H1 (cell line): ENCODE results near the gene SPATS2. TPM values are rescaled to one million over a fixed set of nuclear protein-coding genes. Genes with fewer than 3 reads are reported as not detected.

Experiments used
- CTCF ChIA-PET: fragments of 300-600 bp; sonication (Branson Sonifier 250); formaldehyde crosslinking; loops from one replicate; lab custom pipeline; 2021; ENCODE audit not compliant: partially characterized antibody; lab: Charles Lee
- POLR2A ChIA-PET: fragments of 300-600 bp; sonication (Branson Sonifier 250); formaldehyde crosslinking; loops from one replicate; lab custom pipeline; 2021; ENCODE audit warnings: inconsistent platforms; ENCODE audit not compliant: partially characterized antibody; lab: Charles Lee
- DNase-seq, 2 experiments: peaks; one replicate each; pipeline versions ENCODE4 v3.0.0 to v3.0.0-alpha.2; 2010 to 2022; ENCODE audit warnings: low spot score in 2 of 2, low read depth in 1 of 2, mixed read lengths in 1 of 2
- FAIRE-seq: peaks from 2 replicates; lab custom pipeline; 2011; peaks lifted over from hg19 to GRCh38; lab: Jason Lieb, UNC
- H2AFZ ChIP-seq: 2 replicates; pipeline ENCODE4 v1.8.1; 2012; ENCODE audit warnings: low read length, inconsistent platforms
- H2AK5ac ChIP-seq: 2 replicates; pipeline ENCODE4 v1.6.1; 2013; ENCODE audit warnings: low read depth, low read length
- H2BK120ac ChIP-seq: replicated peaks from 2 replicates; pipeline ENCODE3; 2013; ENCODE audit warnings: low read depth, low read length, inconsistent platforms
- H2BK12ac ChIP-seq: 2 replicates; pipeline ENCODE4 v1.6.1; 2013; ENCODE audit warnings: low read depth, low read length
- H2BK15ac ChIP-seq: 2 replicates; pipeline ENCODE4 v1.6.1; 2013; ENCODE audit warnings: low read length
- H2BK20ac ChIP-seq: 2 replicates; pipeline ENCODE4 v1.6.1; 2013; ENCODE audit warnings: low read length
- H2BK5ac ChIP-seq: 2 replicates; pipeline ENCODE4 v1.6.1; 2013; ENCODE audit warnings: low read depth, low read length
- H3K14ac ChIP-seq: 2 replicates; pipeline ENCODE4 v1.6.1; 2013; ENCODE audit warnings: inconsistent platforms; ENCODE audit not compliant: insufficient read length
- H3K18ac ChIP-seq: 2 replicates; pipeline ENCODE4 v1.6.1; 2013; ENCODE audit warnings: low read length; ENCODE audit errors: extremely low read depth
- H3K23ac ChIP-seq: 2 replicates; pipeline ENCODE4 v1.6.1; 2013; ENCODE audit warnings: inconsistent platforms; ENCODE audit not compliant: insufficient read length
- H3K23me2 ChIP-seq: 2 replicates; pipeline ENCODE4 v1.6.1; 2013; ENCODE audit warnings: low read depth, low read length
- H3K27ac ChIP-seq: 2 replicates; pipeline ENCODE4 v1.6.1; 2011; ENCODE audit warnings: low read depth, low read length, inconsistent platforms
- H3K27me3 ChIP-seq, 4 experiments: replicated peaks in 1 of 4; 1 replicate in 1 of 4; 2 replicates in 3 of 4; pipeline versions ENCODE4 v1.6.1 to v1.8.1; 2011 to 2013; ENCODE audit warnings: low read length in 3 of 4, mild to moderate bottlenecking in 3 of 4, inconsistent platforms in 2 of 4, mixed read lengths in 2 of 4, moderate library complexity in 1 of 4; ENCODE audit not compliant: control insufficient read depth in 3 of 4, insufficient read depth in 3 of 4; ENCODE audit errors: extremely low read depth in 1 of 4
- H3K36me3 ChIP-seq, 4 experiments: 2 replicates each; pipeline versions ENCODE4 v1.6.1 to v1.8.1; 2011 to 2013; ENCODE audit warnings: mild to moderate bottlenecking in 4 of 4, low read length in 3 of 4, moderate library complexity in 2 of 4, control low read depth in 1 of 4, inconsistent platforms in 1 of 4; ENCODE audit not compliant: insufficient read depth in 4 of 4, control insufficient read depth in 2 of 4
- H3K4ac ChIP-seq: replicated peaks from 2 replicates; pipeline ENCODE3; 2013; ENCODE audit warnings: low read length, low read depth, mixed read lengths, inconsistent platforms; ENCODE audit not compliant: insufficient read length
- H3K4me1 ChIP-seq, 4 experiments: replicated peaks in 1 of 4; 1 replicate in 1 of 4; 2 replicates in 3 of 4; pipeline versions ENCODE4 v1.6.1 to v1.8.1; 2011 to 2013; ENCODE audit warnings: low read length in 3 of 4, inconsistent platforms in 2 of 4, mixed read lengths in 1 of 4; ENCODE audit not compliant: insufficient read depth in 4 of 4, control insufficient read depth in 3 of 4
- H3K4me2 ChIP-seq, 2 experiments: 2 replicates each; pipeline versions ENCODE4 v1.6.1 to v1.8.1; 2011 to 2013; ENCODE audit warnings: low read depth in 2 of 2, low read length in 2 of 2, control low read depth in 1 of 2, inconsistent platforms in 1 of 2, mild to moderate bottlenecking in 1 of 2; ENCODE audit not compliant: insufficient read depth in 1 of 2
- H3K4me3 ChIP-seq, 4 experiments: fragments of 200-600, 300-600 bp in 1 of 4; sonication (generic), shearing (Covaris generic), sonication (Bioruptor Twin) in 1 of 4; 2 replicates each; pipeline versions ENCODE4 v1.5.1 to v1.8.1; 2011 to 2016; ENCODE audit warnings: low read length in 4 of 4, low read depth in 3 of 4, control low read depth in 2 of 4, inconsistent platforms in 2 of 4, mild to moderate bottlenecking in 2 of 4, mixed read lengths in 1 of 4, moderate library complexity in 1 of 4; ENCODE audit not compliant: insufficient read depth in 2 of 4; ENCODE audit errors: extremely low read depth in 1 of 4
- H3K56ac ChIP-seq: replicated peaks from 2 replicates; pipeline ENCODE3; 2013; ENCODE audit warnings: low read depth, mild to moderate bottlenecking, mixed read lengths, low read length, inconsistent platforms; ENCODE audit not compliant: insufficient read length
- H3K79me1 ChIP-seq: 2 replicates; pipeline ENCODE4 v1.6.1; 2013; ENCODE audit warnings: low read depth, low read length, control low read depth
- H3K79me2 ChIP-seq, 2 experiments: 2 replicates each; pipeline versions ENCODE4 v1.6.1 to v1.8.1; 2012 to 2013; ENCODE audit warnings: low read length in 2 of 2, mild to moderate bottlenecking in 2 of 2, inconsistent platforms in 1 of 2; ENCODE audit not compliant: insufficient read depth in 2 of 2, control insufficient read depth in 1 of 2
- H3K9ac ChIP-seq, 4 experiments: replicated peaks in 1 of 4; 1 replicate in 1 of 4; 2 replicates in 3 of 4; pipeline versions ENCODE4 v1.6.1 to v1.8.1; 2011 to 2013; ENCODE audit warnings: low read depth in 3 of 4, low read length in 3 of 4, control low read depth in 2 of 4, mild to moderate bottlenecking in 2 of 4, moderate library complexity in 2 of 4, inconsistent platforms in 1 of 4; ENCODE audit errors: extremely low read depth in 1 of 4
- H3K9me3 ChIP-seq, 2 experiments: 2 replicates each; pipeline versions ENCODE4 v1.6.1 to v1.8.1; 2012 to 2013; ENCODE audit warnings: mild to moderate bottlenecking in 2 of 2, moderate library complexity in 2 of 2, control low read depth in 1 of 2, inconsistent platforms in 1 of 2, low read depth in 1 of 2, low read length in 1 of 2, mixed read lengths in 1 of 2; ENCODE audit not compliant: insufficient read depth in 2 of 2
- H4K20me1 ChIP-seq, 2 experiments: replicated peaks in 1 of 2; 2 replicates each; pipeline versions ENCODE3 to v1.8.1; 2011 to 2013; ENCODE audit warnings: inconsistent platforms in 2 of 2, low read length in 2 of 2, mild to moderate bottlenecking in 1 of 2; ENCODE audit not compliant: insufficient read depth in 2 of 2, control insufficient read depth in 1 of 2
- H4K5ac ChIP-seq: 2 replicates; pipeline ENCODE4 v1.6.1; 2013; ENCODE audit warnings: low read length, low read depth, mixed read lengths, inconsistent platforms; ENCODE audit not compliant: insufficient read length
- H4K8ac ChIP-seq: 2 replicates; pipeline ENCODE4 v1.8.0; 2013; ENCODE audit warnings: mild to moderate bottlenecking, moderate library complexity, low read length, inconsistent platforms; ENCODE audit not compliant: insufficient read depth; ENCODE audit errors: extremely low read depth
- H4K91ac ChIP-seq: replicated peaks from 2 replicates; pipeline ENCODE3; 2013; ENCODE audit warnings: low read length, mixed read lengths, inconsistent platforms; ENCODE audit not compliant: insufficient read length
- POLR2AphosphoS5 ChIP-seq: IDR thresholded peaks from 2 replicates; pipeline ENCODE4 v1.6.1; 2011; ENCODE audit warnings: low read depth, low read length
- WGBS, 2 experiments: shearing (Covaris generic) in 1 of 2; methylation state at CpG; one replicate each; pipeline versions ENCODE4 v1.1.6 to v1.1.7; 2013 to 2015; ENCODE audit warnings: low lambda C conversion rate in 2 of 2, mixed read lengths in 2 of 2, inconsistent platforms in 1 of 2, low coverage in 1 of 2, missing lambda C conversion rate in 1 of 2; ENCODE audit not compliant: insufficient replicate concordance in 2 of 2, insufficient coverage in 1 of 2, insufficient read length in 1 of 2; ENCODE audit errors: extremely low coverage in 1 of 2, missing lambda C conversion rate in 1 of 2; 5-methylcytosine and 5-hydroxymethylcytosine counted together
- polyA plus RNA-seq, 7 experiments: library from polyadenylated mRNA; depleted of rRNA in 3 of 7; stranded (reverse) in 5 of 7; unstranded in 2 of 7; fragments of >200 nt in 5 of 7; fragments of 200-250 nt in 2 of 7; gene quantifications; 1 replicate in 5 of 7; 2 replicates in 1 of 7; 4 replicates in 1 of 7; pipeline versions ENCODE4 v1.2.1 to v1.2.3, GENCODE V29; 2011 to 2013; ENCODE audit warnings: missing spikeins in 2 of 7, mixed read lengths in 2 of 7
- total RNA-seq: library from RNA; stranded (reverse); fragmentation: NEBNext Ultra II Directional; extraction: Animal tissue kit (Norgen Biotek cat#: 25700); gene quantifications from 2 replicates; pipeline ENCODE4 v1.2.1, GENCODE V29; 2021
- TF ChIP-seq, protein P1 (sequence below): IDR thresholded peaks from 2 replicates; pipeline ENCODE4 v1.6.1; 2012; ENCODE audit warnings: low read length, inconsistent platforms

SPATS2 gene
- total and polyA plus RNA-seq, 2 of the 8 experiments (the other 6 are each of a cell fraction or from before 2014, with no cell fraction given): 19.2 to 24.5 TPM

DNA sequence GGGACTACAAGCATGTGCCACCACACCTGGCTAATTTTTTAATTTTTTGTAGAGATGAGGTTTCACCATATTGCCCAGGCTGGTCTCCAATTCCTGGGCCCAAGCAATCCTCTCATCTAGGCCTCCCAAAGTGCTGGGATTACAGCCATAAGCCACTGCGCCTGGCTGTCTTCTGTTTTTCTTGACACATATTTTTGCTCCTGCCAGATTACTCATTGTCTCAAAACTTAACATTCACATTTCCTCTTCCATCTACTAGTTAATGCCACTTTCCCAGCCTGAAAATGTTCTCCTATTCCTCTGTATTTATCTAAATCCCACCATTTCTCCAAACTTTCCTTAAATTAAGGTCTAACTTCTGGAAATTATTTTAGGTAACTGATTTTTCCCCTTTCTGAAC is 135.3 kb downstream of the SPATS2 start:
- Histone ChIP-seq H2BK5ac (no peak overlapping the region), H2AFZ (no peak overlapping the region), H3K56ac (no peak overlapping the region), H3K79me1 (no peaks in the 10 kb centered on the region), H3K9me3 (no peaks in the 10 kb centered on the region), H4K8ac (no peak overlapping the region), H3K23me2 (no peaks in the 10 kb centered on the region), H3K9ac (no peak overlapping the region), H2BK120ac (no peak overlapping the region), H4K91ac (no peak overlapping the region), H4K5ac (no peak overlapping the region), H2BK15ac (no peak overlapping the region), H3K4me1 (no peaks in the 10 kb centered on the region), H3K4me2 (no peak overlapping the region), H3K36me3 (peaks cover 0 to 4% (median 3%) of the 10 kb centered on the region in 4 experiments; a peak in 3 of 8 replicates), H2BK12ac (no peak overlapping the region), H3K23ac (no peak overlapping the region), H3K27ac (no peak overlapping the region), H3K18ac (no peak overlapping the region), H3K4ac (no peak overlapping the region), H3K14ac (no peak overlapping the region), H3K27me3 (no peaks in the 10 kb centered on the region), H4K20me1 (no peaks in the 10 kb centered on the region), H2BK20ac (no peak overlapping the region), H2AK5ac (no peak overlapping the region), H3K79me2 (no peaks in the 10 kb centered on the region), H3K4me3 (no peak overlapping the region)
- FAIRE-seq (no peak), DNase-seq (no peak)
- POLR2A ChIA-PET: interaction anchor here (1.6 kb wide), 1 partner anchor 136 kb away, joined by 5 read pairs; the partner anchor contains the start of gene SPATS2
- CTCF ChIA-PET: interaction anchor here (0.6 to 18.6 kb wide), 5 partner anchors 12 to 171 kb away, joined by 3 to 538 read pairs (median 6); partner anchors contain the start of genes DNAJC22 and SPATS2
- 89% methylated on average over 1 of the region's 1 CpG; no CpG with 5 or more reads in 1 of the 2 experiments for WGBS, 2 experiments
- TF ChIP-seq POLR2AphosphoS5: no peak
- TF ChIP-seq, protein P1, sequence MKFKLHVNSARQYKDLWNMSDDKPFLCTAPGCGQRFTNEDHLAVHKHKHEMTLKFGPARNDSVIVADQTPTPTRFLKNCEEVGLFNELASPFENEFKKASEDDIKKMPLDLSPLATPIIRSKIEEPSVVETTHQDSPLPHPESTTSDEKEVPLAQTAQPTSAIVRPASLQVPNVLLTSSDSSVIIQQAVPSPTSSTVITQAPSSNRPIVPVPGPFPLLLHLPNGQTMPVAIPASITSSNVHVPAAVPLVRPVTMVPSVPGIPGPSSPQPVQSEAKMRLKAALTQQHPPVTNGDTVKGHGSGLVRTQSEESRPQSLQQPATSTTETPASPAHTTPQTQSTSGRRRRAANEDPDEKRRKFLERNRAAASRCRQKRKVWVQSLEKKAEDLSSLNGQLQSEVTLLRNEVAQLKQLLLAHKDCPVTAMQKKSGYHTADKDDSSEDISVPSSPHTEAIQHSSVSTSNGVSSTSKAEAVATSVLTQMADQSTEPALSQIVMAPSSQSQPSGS: no peak
